ENCODE measurements around the gene MMP25.
"Not testable (repeated sequence)": the region's sequence is repeated elsewhere in the genome, so short reads cannot be mapped to it uniquely, and the experiment has no call there.

Gene MMP25

GRCh38 chr16:3074860-3075522, 28.6 kb downstream of the MMP25 start:
- Histone ChIP-seq H3K9ac (ENCODE audit: low read length) (no peak overlapping the region), H3K4me3 (ENCODE audit: low read length) (no peak overlapping the region), H3K4me1 (ENCODE audit: control insufficient read depth, insufficient read depth, low read length) (no peaks in the 10 kb centered on the region), H3K36me3 (ENCODE audit: control insufficient read depth, insufficient read depth, low read length) (no peaks in the 10 kb centered on the region), H3K9me3 (ENCODE audit: control insufficient read depth, low read length) (no peaks in the 10 kb centered on the region), H3K27me3 (ENCODE audit: control insufficient read depth, insufficient read depth, low read length) (no peaks in the 10 kb centered on the region)

- no peaks in the 10 kb centered on the region for H3K4me1 ChIP-seq (ENCODE audit: control insufficient read depth, insufficient read depth, low read length)
- H3K9ac ChIP-seq (ENCODE audit: low read length), result no peak overlapping the region
- H3K36me3 ChIP-seq (ENCODE audit: control insufficient read depth, insufficient read depth, low read length), result no peaks in the 10 kb centered on the region
- no peaks in the 10 kb centered on the region for H3K9me3 ChIP-seq (ENCODE audit: control insufficient read depth, low read length)
- H3K27me3 ChIP-seq (ENCODE audit: control insufficient read depth, insufficient read depth, low read length), result no peaks in the 10 kb centered on the region
- H3K4me3 ChIP-seq (ENCODE audit: low read length), result no peak overlapping the region
Measured at GRCh38 chr16:3075523-3075915, 29.2 kb downstream of the MMP25 start.

GRCh38 chr16:3075946-3076345, 29.6 kb downstream of the MMP25 start:
- H3K4me1 ChIP-seq (ENCODE audit: control insufficient read depth, insufficient read depth, low read length); H3K9me3 ChIP-seq (ENCODE audit: control insufficient read depth, low read length); H3K9ac ChIP-seq (ENCODE audit: low read length); H3K4me3 ChIP-seq (ENCODE audit: low read length); H3K36me3 ChIP-seq (ENCODE audit: control insufficient read depth, insufficient read depth, low read length); H3K27me3 ChIP-seq (ENCODE audit: control insufficient read depth, insufficient read depth, low read length): not testable (repeated sequence)

GRCh38 chr16:3076577-3076976, 30.2 kb downstream of the MMP25 start:
- Histone ChIP-seq H3K4me3 (ENCODE audit: low read length) (no peak overlapping the region), H3K4me1 (ENCODE audit: control insufficient read depth, insufficient read depth, low read length) (no peaks in the 10 kb centered on the region), H3K27me3 (ENCODE audit: control insufficient read depth, insufficient read depth, low read length) (no peaks in the 10 kb centered on the region), H3K36me3 (ENCODE audit: control insufficient read depth, insufficient read depth, low read length) (no peaks in the 10 kb centered on the region), H3K9ac (ENCODE audit: low read length) (no peak overlapping the region), H3K9me3 (ENCODE audit: control insufficient read depth, low read length) (no peaks in the 10 kb centered on the region)

- Histone ChIP-seq H3K9ac (ENCODE audit: low read length) (no peak overlapping the region), H3K36me3 (ENCODE audit: control insufficient read depth, insufficient read depth, low read length) (no peaks in the 10 kb centered on the region), H3K27me3 (ENCODE audit: control insufficient read depth, insufficient read depth, low read length) (no peaks in the 10 kb centered on the region), H3K9me3 (ENCODE audit: control insufficient read depth, low read length) (no peaks in the 10 kb centered on the region), H3K4me1 (ENCODE audit: control insufficient read depth, insufficient read depth, low read length) (no peaks in the 10 kb centered on the region), H3K4me3 (ENCODE audit: low read length) (no peak overlapping the region)
Measured at GRCh38 chr16:3080024-3080423, 33.7 kb downstream of the MMP25 start.

- H3K4me1 ChIP-seq (ENCODE audit: control insufficient read depth, insufficient read depth, low read length); H3K27me3 ChIP-seq (ENCODE audit: control insufficient read depth, insufficient read depth, low read length); H3K4me3 ChIP-seq (ENCODE audit: low read length); H3K9me3 ChIP-seq (ENCODE audit: control insufficient read depth, low read length); H3K36me3 ChIP-seq (ENCODE audit: control insufficient read depth, insufficient read depth, low read length); H3K9ac ChIP-seq (ENCODE audit: low read length): not testable (repeated sequence)
Measured at GRCh38 chr16:3081957-3082356, 35.6 kb downstream of the MMP25 start.

- not testable (repeated sequence) for H3K9ac ChIP-seq (ENCODE audit: low read length); H3K9me3 ChIP-seq (ENCODE audit: control insufficient read depth, low read length); H3K4me3 ChIP-seq (ENCODE audit: low read length); H3K4me1 ChIP-seq (ENCODE audit: control insufficient read depth, insufficient read depth, low read length); H3K27me3 ChIP-seq (ENCODE audit: control insufficient read depth, insufficient read depth, low read length); H3K36me3 ChIP-seq (ENCODE audit: control insufficient read depth, insufficient read depth, low read length)
Measured at GRCh38 chr16:3083408-3083807, 37.0 kb downstream of the MMP25 start.

GRCh38 chr16:3084491-3084890, 38.1 kb downstream of the MMP25 start:
- Histone ChIP-seq H3K36me3 (ENCODE audit: control insufficient read depth, insufficient read depth, low read length) (no peaks in the 10 kb centered on the region), H3K4me3 (ENCODE audit: low read length) (no peak overlapping the region), H3K4me1 (ENCODE audit: control insufficient read depth, insufficient read depth, low read length) (peaks cover 9% of the 10 kb centered on the region), H3K9me3 (ENCODE audit: control insufficient read depth, low read length) (no peaks in the 10 kb centered on the region), H3K27me3 (ENCODE audit: control insufficient read depth, insufficient read depth, low read length) (no peaks in the 10 kb centered on the region), H3K9ac (ENCODE audit: low read length) (no peak overlapping the region)

GRCh38 chr16:3084969-3085670, 38.8 kb downstream of the MMP25 start:
- Histone ChIP-seq H3K9me3 (ENCODE audit: control insufficient read depth, low read length) (no peaks in the 10 kb centered on the region), H3K27me3 (ENCODE audit: control insufficient read depth, insufficient read depth, low read length) (no peaks in the 10 kb centered on the region), H3K9ac (ENCODE audit: low read length) (no peak overlapping the region), H3K4me3 (ENCODE audit: low read length) (no peak overlapping the region), H3K4me1 (ENCODE audit: control insufficient read depth, insufficient read depth, low read length) (peaks cover 9% of the 10 kb centered on the region), H3K36me3 (ENCODE audit: control insufficient read depth, insufficient read depth, low read length) (no peaks in the 10 kb centered on the region)

- H3K27me3 ChIP-seq (ENCODE audit: control insufficient read depth, insufficient read depth, low read length), result no peaks in the 10 kb centered on the region
- no peak overlapping the region for H3K9ac ChIP-seq (ENCODE audit: low read length)
- H3K36me3 ChIP-seq (ENCODE audit: control insufficient read depth, insufficient read depth, low read length), result no peaks in the 10 kb centered on the region
- no peak overlapping the region for H3K4me3 ChIP-seq (ENCODE audit: low read length)
- H3K4me1 ChIP-seq (ENCODE audit: control insufficient read depth, insufficient read depth, low read length), result peaks cover 9% of the 10 kb centered on the region
- no peaks in the 10 kb centered on the region for H3K9me3 ChIP-seq (ENCODE audit: control insufficient read depth, low read length)
Measured at GRCh38 chr16:3085868-3086595, 39.7 kb downstream of the MMP25 start.

GRCh38 chr16:3086596-3087242, 40.4 kb downstream of the MMP25 start:
- H3K4me3 ChIP-seq (ENCODE audit: low read length), result no peak overlapping the region
- no peaks in the 10 kb centered on the region for H3K36me3 ChIP-seq (ENCODE audit: control insufficient read depth, insufficient read depth, low read length)
- H3K9ac ChIP-seq (ENCODE audit: low read length), result no peak overlapping the region
- H3K9me3 ChIP-seq (ENCODE audit: control insufficient read depth, low read length), result no peaks in the 10 kb centered on the region
- H3K27me3 ChIP-seq (ENCODE audit: control insufficient read depth, insufficient read depth, low read length), result peaks cover 4% of the 10 kb centered on the region
- peaks cover 9% of the 10 kb centered on the region for H3K4me1 ChIP-seq (ENCODE audit: control insufficient read depth, insufficient read depth, low read length)

Measured in mucosa of stomach (tissue), 1 donor.